H4 (cell line): Measurements from ENCODE around the gene ANKRD44. TPM values are rescaled to one million over a fixed set of nuclear protein-coding genes. Genes with fewer than 3 reads are reported as not detected.
A peak's percentile ranks its signal among the peaks of the same experiment; 100 is the strongest.

ENCODE experiments used
- DNase-seq: peaks from one replicate; pipeline ENCODE4 v3.0.0-alpha.2; 2015; ENCODE audit warnings: low spot score
- total RNA-seq: library from RNA; depleted of rRNA; stranded (reverse); fragments of >200 nt; shearing (Covaris generic); gene quantifications from 2 replicates; pipeline ENCODE4 v1.2.3, GENCODE V29; 2014

ANKRD44 gene
- total RNA-seq, 1 experiment from 2014 or later, result 4.0 TPM

- DNase-seq, result peak; percentile 95
These were observed 322.8 kb downstream of the ANKRD44 start for GRCh38 chr2:196987649-196988364.

DNA sequence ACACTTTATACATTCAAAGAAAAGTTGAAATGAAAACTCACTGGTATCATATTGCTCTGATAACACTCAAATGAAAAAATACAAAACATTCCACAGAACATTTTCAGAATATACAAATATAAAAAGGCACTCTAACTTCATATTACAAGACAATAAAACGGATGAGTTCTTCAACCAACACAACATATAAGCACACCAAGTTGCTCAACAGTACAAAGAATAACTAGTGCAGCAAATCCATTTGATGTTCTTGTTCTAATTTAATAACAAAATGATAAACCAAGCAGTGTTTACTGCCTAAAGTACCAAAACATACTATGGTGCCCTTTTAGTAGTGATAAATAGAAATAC, 323.3 kb downstream of the ANKRD44 start:
- no peak for DNase-seq

GRCh38 chr2:196985511-196986183, 324.9 kb downstream of the ANKRD44 start:
- DNase-seq, result no peak

DNA sequence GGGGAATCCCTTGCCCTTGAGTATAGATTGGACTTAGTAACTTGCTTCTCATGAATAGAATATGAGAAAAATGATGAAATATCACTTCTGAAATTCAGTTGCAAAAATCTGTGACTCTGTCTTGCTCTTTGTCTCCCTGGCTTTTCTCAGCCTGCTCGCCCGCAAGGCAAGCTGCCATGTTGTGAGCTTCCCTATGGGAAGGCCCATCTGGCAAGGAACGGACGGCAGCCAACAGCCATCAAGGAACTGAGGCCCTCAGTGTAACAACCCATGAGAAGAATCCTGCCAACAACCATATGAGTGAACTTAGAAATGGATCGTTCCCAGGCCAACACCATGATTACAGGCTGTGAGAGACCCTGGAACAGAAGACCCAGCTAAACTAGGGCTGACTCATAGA, 325.7 kb downstream of the ANKRD44 start:
- DNase-seq, result no peak

GRCh38 chr2:196983934-196984333, 326.6 kb downstream of the ANKRD44 start:
- DNase-seq, result no peak

DNA sequence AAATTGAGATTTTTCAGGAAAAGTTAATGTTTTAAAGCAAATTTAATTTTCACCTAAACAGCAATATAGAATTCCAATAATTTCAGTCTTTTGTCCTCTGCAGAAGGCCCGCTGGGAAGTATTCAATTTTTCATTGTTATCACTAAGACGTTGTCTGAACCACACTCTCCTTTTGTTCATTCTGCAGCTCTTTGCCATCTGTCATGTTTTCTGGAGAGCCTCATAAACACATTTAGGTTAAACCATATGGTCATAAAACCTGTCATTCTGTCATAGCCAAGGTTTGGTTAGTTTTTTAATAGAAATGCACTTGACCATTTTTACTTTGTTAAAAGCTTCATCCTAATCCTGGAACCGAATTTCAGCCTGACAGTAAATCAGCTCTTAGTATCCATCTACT, 330.1 kb downstream of the ANKRD44 start:
- no peak for DNase-seq

DNA sequence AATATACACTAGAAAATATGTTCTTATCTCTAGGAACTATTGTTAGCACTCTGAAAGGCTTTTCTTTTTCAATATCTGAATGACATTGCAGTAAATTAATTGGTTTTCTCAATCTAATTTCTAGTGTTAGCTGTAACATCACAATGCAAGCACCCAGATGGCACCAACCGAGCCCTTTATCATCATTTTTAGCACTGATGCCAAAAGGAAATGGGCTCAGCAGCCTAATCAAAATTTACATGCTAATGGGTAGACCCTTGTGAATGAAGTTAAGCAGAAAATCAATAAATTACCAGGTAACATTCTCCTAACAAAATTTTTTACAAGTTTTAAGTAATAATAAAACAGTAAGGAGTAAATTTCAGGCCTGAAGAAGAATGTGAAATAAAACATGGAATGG, 330.6 kb downstream of the ANKRD44 start:
- no peak for DNase-seq

- DNase-seq, result no peak
These were observed 333.1 kb downstream of the ANKRD44 start for GRCh38 chr2:196977507-196977906.

DNA sequence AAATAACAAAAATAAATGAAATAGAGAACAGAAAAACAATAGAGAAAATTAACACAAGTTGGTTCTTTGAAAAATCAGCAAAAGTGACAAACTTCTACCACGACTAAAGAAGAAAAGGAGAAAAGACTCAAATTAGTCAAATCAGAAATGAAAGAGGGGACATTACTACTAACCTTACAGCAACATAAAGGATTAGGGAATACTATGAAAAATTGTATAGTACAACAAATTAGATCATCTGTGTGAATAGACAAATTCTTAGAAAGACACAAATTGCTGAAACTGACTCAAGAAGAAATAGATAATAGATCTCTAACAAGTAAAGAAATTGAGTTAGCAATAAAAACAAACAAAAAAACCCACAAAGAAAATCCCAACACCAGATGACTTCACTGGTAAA, 335.6 kb downstream of the ANKRD44 start:
- DNase-seq, result no peak

- no peak for DNase-seq
These were observed 338.9 kb downstream of the ANKRD44 start for GRCh38 chr2:196971574-196972279.

DNA sequence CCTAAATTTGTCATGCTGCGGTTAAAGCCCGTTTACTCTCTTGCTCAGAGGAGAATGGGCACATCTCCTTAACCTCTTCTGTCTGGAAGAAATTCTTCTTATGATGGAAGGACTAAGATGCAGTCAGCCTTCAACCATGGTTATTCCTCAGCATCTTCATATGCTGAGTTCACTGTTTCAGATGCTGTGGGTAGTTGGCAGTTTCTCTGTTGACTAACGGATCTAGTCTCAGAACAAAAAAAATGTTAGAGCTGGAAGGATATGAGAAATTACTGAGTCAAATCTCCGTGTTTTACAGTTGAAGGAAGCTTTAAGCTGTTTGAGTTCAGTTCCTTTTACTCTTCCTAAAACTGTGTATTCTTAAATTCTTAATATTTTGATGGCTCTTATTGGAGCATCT, 340.5 kb downstream of the ANKRD44 start:
- no peak for DNase-seq

DNA sequence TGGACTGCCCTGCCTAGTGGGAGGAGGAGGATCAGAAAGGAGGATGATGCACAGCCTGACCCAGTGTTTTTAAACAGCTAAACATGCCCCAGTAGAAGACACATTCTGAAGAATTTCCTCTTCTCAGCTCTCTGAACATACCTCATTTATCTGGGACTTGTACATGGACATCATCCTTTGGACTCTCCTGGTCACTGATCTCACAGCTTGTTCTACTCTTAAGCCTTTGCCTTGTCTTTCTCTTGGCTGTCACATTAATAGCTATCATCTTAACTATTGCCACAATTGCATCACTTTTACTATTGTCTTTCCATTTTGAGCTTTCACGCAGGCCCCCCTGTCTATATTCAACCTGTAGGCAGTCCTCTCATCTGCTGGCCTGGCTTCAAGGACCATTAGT, 342.1 kb downstream of the ANKRD44 start:
- no peak for DNase-seq

DNA sequence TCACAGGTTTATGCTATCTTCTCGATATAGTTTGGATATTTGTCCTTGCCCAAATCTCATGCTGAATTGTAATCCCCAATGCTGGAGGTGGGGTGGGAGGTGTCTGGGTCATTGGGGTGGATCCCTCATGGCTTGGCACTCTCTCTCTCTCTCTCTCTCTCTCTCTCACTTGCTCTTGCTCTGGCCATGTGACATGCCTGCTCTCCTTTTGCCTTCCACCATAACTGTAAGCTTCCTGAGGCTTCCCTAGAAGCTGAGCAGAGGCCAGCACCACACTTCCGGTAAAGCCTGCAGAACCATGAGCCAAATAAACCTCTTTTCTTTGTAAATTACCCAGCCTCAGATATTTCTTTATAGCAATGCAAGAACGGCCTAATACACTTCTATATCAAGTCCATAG, 342.8 kb downstream of the ANKRD44 start:
- DNase-seq, result no peak

DNA sequence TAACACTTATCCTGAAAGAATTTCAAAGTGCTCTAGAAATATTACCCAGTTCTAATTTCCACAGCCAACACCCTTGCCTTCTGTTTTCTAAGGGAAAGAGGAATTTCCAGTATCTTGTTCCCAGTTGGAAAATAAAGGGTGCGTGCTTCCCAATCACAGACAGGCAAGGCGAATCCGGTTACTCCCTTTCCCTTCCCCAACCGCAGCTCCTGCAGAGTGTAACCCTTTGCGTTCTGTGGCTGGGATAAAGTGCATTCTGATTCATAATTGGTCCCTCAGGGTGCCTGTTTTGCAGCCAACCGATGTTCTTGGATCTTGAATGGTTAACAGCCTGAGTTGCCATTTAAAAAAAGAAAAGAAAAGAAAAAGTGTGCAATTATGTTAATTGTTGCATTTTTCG, 343.5 kb downstream of the ANKRD44 start:
- DNase-seq, result peak; percentile 58

- DNase-seq, result no peak
These were observed 344.5 kb downstream of the ANKRD44 start for GRCh38 chr2:196966061-196966460.

- DNase-seq, result no peak
These were observed 344.9 kb downstream of the ANKRD44 start for GRCh38 chr2:196965651-196966050.

- DNase-seq, result no peak
These were observed 346.6 kb downstream of the ANKRD44 start for GRCh38 chr2:196963961-196964360.

DNA sequence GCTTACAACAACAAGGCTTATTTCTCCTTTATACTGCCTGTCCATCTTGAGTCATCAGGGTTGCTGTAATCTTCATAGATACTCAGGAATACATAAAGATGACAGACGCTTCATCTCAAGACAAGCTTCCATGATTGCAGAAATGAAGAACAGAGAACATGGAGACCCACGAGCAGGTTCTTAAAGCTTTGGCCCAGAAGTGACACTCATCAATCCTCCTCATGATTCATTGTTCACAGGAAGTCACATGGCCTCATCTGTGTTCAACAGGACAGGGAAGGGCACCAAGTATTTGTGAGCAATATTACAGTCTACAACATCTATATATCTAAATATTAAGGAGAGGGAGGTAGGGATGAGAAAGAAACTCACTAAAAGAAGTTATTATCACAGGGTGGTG, 347.5 kb downstream of the ANKRD44 start:
- no peak for DNase-seq

DNA sequence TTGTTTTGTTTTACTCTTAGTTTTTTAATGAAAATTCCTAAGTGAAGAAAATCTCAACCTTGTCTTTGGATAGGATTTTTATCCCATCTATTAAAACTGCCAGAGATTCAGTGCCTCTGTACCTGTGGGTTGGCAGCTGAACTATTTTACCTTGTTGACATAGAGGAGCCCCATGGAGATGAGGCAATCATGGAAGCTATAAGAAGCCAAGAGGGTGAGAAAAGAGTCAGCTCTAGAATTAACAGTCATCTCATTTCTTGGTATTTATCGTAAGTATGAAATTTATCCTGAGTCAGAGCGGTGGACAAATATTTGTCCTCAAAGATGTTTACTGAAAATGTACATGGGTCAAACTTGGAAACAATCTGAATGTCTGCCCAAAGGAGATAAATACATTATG, 348.3 kb downstream of the ANKRD44 start:
- DNase-seq, result no peak

DNA sequence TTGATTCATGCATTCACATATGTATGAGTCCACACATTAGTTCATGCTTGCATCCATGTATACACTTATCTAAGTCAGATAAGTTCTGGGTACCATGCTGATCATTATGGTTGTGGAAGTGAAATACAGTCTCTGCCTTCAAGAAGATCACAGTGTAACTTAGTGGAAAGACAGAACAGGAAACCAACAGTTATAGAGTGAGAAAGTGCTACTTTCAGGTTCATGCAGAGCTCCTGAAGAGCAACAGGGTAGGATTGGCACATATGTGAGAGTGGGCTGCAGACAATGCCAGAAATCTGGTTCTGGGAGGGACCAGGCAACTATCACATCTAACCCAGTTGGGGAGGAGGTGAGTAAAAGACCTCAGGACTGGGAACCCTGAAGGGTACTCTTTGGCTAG, 348.7 kb downstream of the ANKRD44 start:
- DNase-seq, result no peak

DNA sequence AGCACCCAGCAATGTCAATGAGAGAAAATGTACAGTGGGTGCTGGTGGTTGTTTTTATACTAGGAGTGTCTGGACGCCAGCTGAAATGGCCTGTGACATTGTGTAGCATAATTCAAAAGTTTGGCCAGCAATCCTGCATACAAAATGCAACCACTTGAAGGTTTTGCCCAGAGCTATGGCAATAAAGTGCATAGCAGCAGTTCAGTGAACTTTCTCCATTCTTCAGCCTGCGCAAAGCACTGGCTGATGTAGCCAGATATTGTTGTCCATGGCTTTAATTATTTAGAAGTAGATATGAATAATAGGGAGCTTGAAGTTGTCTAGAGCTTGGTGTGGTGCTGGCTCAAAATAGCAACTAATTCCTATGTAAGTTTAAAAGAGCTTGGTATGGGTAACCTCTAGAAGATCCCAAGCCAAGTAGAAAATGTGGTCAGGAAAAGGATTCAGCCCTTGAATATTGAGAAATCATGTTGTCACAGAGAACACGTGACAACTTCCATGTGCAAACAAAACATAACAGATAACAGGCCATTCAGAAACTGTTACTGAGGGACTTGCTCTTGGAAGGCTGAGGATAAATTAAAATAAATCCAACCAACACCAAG, 350.7 kb downstream of the ANKRD44 start:
- peak; percentile 26 for DNase-seq

DNA sequence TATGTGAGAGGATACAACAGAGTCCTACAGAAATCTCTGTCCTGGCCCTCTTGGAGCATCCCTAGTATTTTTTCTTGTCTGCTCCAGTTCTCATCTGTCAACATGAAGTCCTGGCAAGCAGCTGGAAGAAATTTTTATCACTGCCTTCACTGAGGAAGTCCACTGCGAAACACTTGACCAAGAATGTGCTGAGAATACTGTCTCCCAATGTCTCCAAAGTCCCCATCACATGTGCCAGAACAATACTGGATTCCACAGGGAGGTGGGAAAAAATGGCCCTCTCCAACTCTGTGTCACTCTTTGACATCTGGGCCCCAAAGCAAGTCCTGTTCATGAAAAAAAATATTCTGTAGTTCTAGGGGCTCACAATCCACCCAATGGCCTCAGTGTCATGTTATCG, 351.3 kb downstream of the ANKRD44 start:
- no peak for DNase-seq
